HepG2 (cell line): ENCODE results near the gene PDGFRB. TPM values are rescaled to one million over a fixed set of nuclear protein-coding genes. Genes with fewer than 3 reads are reported as not detected.
"Not testable (repeated sequence)": the region's sequence is repeated elsewhere in the genome, so short reads cannot be mapped to it uniquely, and the experiment has no call there.

Source experiments
- ATAC-seq: fragments of 200-7000 bp; cut with Tn5 transposase; 3 replicates; pipeline ENCODE4 v1.9.1; 2020; ENCODE audit warnings: mild to moderate bottlenecking, moderate library complexity
- BruUV-seq: library from RNA; stranded (reverse); fragments of 400-500 nt; replicated peaks from 2 replicates; lab custom pipeline; 2021; lab: Mats Ljungman, UMichigan
- CTCF ChIA-PET: fragments of 300-600 bp; formaldehyde crosslinking; extraction: SDS; loops from one replicate; lab custom pipeline; 2021; ENCODE audit warnings: low total read pairs, inconsistent platforms, low intra/inter-chr PET ratio; lab: Yijun Ruan, JAX
- POLR2A ChIA-PET: fragments of 350-600 bp; sonication (Branson Sonifier 250); formaldehyde crosslinking; loops from one replicate; lab custom pipeline; 2020; ENCODE audit warnings: antibody characterized with exemption, inconsistent platforms; lab: Yijun Ruan, JAX
- DNase-seq: peaks from one replicate; pipeline ENCODE4 v3.0.0-alpha.2; 2015; ENCODE audit warnings: low spot score
- FAIRE-seq: peaks from 3 replicates; lab custom pipeline; 2011; peaks lifted over from hg19 to GRCh38; lab: Jason Lieb, UNC
- H2AFZ ChIP-seq: one replicate; pipeline ENCODE4 v1.6.1; 2011; ENCODE audit warnings: low read length, inconsistent platforms
- H3K27ac ChIP-seq: fragments of 300-600 bp; 3 replicates; pipeline ENCODE4 v1.8.0; 2011; ENCODE audit warnings: mixed run types, mild to moderate bottlenecking, mixed read lengths, low read length, inconsistent platforms; ENCODE audit not compliant: insufficient read depth; ENCODE audit errors: extremely low read length
- H3K27me3 ChIP-seq, 2 experiments: fragments of 200-600 bp in 1 of 2; 2 replicates in 1 of 2; 3 replicates in 1 of 2; pipeline versions ENCODE4 v1.6.0 to v1.8.0; 2011; ENCODE audit warnings: low read length in 2 of 2, mild to moderate bottlenecking in 2 of 2, moderate library complexity in 2 of 2, inconsistent platforms in 1 of 2; ENCODE audit not compliant: insufficient read depth in 2 of 2, control insufficient read depth in 1 of 2
- H3K36me3 ChIP-seq, 2 experiments: fragments of 200-600 bp in 1 of 2; replicated peaks in 1 of 2; 2 replicates in 1 of 2; 3 replicates in 1 of 2; pipeline versions ENCODE4 v1.5.1 to v1.8.0; 2011; ENCODE audit warnings: low read length in 2 of 2, inconsistent platforms in 1 of 2; ENCODE audit not compliant: insufficient read depth in 2 of 2, control insufficient read depth in 1 of 2
- H3K4me1 ChIP-seq: 2 replicates; pipeline ENCODE4 v1.5.1; 2012; ENCODE audit warnings: low read length, inconsistent platforms; ENCODE audit not compliant: insufficient read depth
- H3K4me2 ChIP-seq: 2 replicates; pipeline ENCODE4 v1.6.0; 2011; ENCODE audit warnings: low read depth, low read length, inconsistent platforms
- H3K4me3 ChIP-seq, 3 experiments: fragments of 200-600 bp in 1 of 3; sonication (generic), shearing (Covaris generic) in 1 of 3; replicated peaks in 1 of 3; 2 replicates each; pipeline ENCODE4 v1.5.1; 2011 to 2016; ENCODE audit warnings: low read length in 3 of 3, inconsistent platforms in 2 of 3, low read depth in 2 of 3, mild to moderate bottlenecking in 2 of 3, control low read depth in 1 of 3, mixed read lengths in 1 of 3; ENCODE audit not compliant: insufficient read depth in 1 of 3
- H3K79me2 ChIP-seq: one replicate; pipeline ENCODE4 v1.6.1; 2011; ENCODE audit warnings: low read length, inconsistent platforms; ENCODE audit not compliant: insufficient read depth
- H3K9ac ChIP-seq: 2 replicates; pipeline ENCODE4 v1.6.0; 2011; ENCODE audit warnings: mild to moderate bottlenecking, low read depth, low read length, inconsistent platforms; ENCODE audit not compliant: insufficient read depth
- H3K9me3 ChIP-seq: 2 replicates; pipeline ENCODE4 v1.5.1; 2012; ENCODE audit warnings: mild to moderate bottlenecking, low read length
- H4K20me1 ChIP-seq: 2 replicates; pipeline ENCODE4 v1.6.0; 2011; ENCODE audit warnings: inconsistent platforms, mild to moderate bottlenecking, low read length, moderate library complexity; ENCODE audit not compliant: insufficient read depth
- HIVEP1 ChIP-seq: sonication (generic); formaldehyde crosslinking; IDR thresholded peaks from 2 replicates; pipeline ENCODE4 v1.4.0; 2020; ENCODE audit warnings: mild to moderate bottlenecking, missing genetic modification reagents
- NCOA2 ChIP-seq: sonication (generic); formaldehyde crosslinking; IDR thresholded peaks from 2 replicates; pipeline ENCODE4 v1.8.0; 2022; ENCODE audit warnings: inconsistent platforms
- RARG ChIP-seq: sonication (generic); formaldehyde crosslinking; IDR thresholded peaks from 2 replicates; pipeline ENCODE4 v1.4.0; 2020; ENCODE audit warnings: low read depth, mild to moderate bottlenecking, missing genetic modification reagents
- RBAK ChIP-seq: sonication (generic); formaldehyde crosslinking; IDR thresholded peaks from 2 replicates; pipeline ENCODE4 v1.5.1; 2020; ENCODE audit warnings: mild to moderate bottlenecking, missing genetic modification reagents
- RFX5 ChIP-seq: IDR thresholded peaks from 2 replicates; pipeline ENCODE4 v1.6.1; 2011; ENCODE audit warnings: low read depth, low read length, improper control_type of control experiment
- TBX2 ChIP-seq: sonication (generic); formaldehyde crosslinking; IDR thresholded peaks from 2 replicates; pipeline ENCODE4 v1.5.0; 2020; ENCODE audit warnings: missing genetic modification reagents, mild to moderate bottlenecking, borderline replicate concordance
- ZBTB21 ChIP-seq: sonication (generic); formaldehyde crosslinking; IDR thresholded peaks from 2 replicates; pipeline ENCODE4 v1.4.0; 2020; ENCODE audit warnings: missing genetic modification reagents
- ZNF207 ChIP-seq: fragments of 450-650 bp; IDR thresholded peaks from 2 replicates; pipeline ENCODE4 v1.6.1; 2016; ENCODE audit warnings: antibody characterized with exemption, borderline replicate concordance
- ZNF225 ChIP-seq: sonication (generic); formaldehyde crosslinking; IDR thresholded peaks from 2 replicates; pipeline ENCODE4 v1.4.0; 2020; ENCODE audit warnings: mild to moderate bottlenecking, missing genetic modification reagents
- ZNF615 ChIP-seq: sonication (generic); formaldehyde crosslinking; IDR thresholded peaks from 2 replicates; pipeline ENCODE4 v1.5.0; 2020; ENCODE audit warnings: mild to moderate bottlenecking, missing genetic modification reagents, borderline replicate concordance
- WGBS: methylation state at CpG from one replicate; pipeline ENCODE4 v1.1.6; 2017; ENCODE audit warnings: low lambda C conversion rate; 5-methylcytosine and 5-hydroxymethylcytosine counted together
- in situ Hi-C: cut with HindIII; loops from 2 replicates; pipeline ENCODE4 v1.10.0; 2017; ENCODE audit warnings: low pct_unique_long_range_greater_than_20kb; ENCODE audit not compliant: extremely low pct_ligation_motif_present
- intact Hi-C: fragments of 100-400 bp; cut with micrococcal nuclease; formaldehyde crosslinking; loops from one replicate; pipeline ENCODE4 v1.10.0; 2022; ENCODE audit not compliant: unreplicated experiment
- polyA plus RNA-seq, 8 experiments: library from polyadenylated mRNA; depleted of rRNA in 3 of 8; stranded (reverse) in 7 of 8; unstranded in 1 of 8; fragments of >200 nt; fragmentation: Illumina TruSeq in 4 of 8; extraction: Trizol in 4 of 8; gene quantifications; 2 replicates each; pipeline versions ENCODE4 v1.2.1 to v1.2.3, GENCODE V29; 2011 to 2016; ENCODE audit warnings: low read depth in 4 of 8, missing spikeins in 1 of 8, mixed read lengths in 1 of 8; ENCODE audit not compliant: insufficient read depth in 1 of 8
- total RNA-seq, 5 experiments: library from RNA; depleted of rRNA; stranded (reverse); fragments of >200 nt; fragmentation: Illumina TruSeq; extraction: Trizol; gene quantifications; 2 replicates each; pipeline ENCODE4 v1.2.3, GENCODE V29; 2016; ENCODE audit warnings: low read depth in 1 of 5

The PDGFRB gene
- total and polyA plus RNA-seq, 2 of the 13 experiments (the other 11 are each of a cell fraction or from before 2014, with no cell fraction given): 4.0 to 21.0 TPM

- intact Hi-C loops, H3K79me2 ChIP-seq, H3K36me3 ChIP-seq, ATAC-seq, CTCF ChIA-PET, BruUV-seq, H4K20me1 ChIP-seq, H3K4me1 ChIP-seq, POLR2A ChIA-PET, H3K9me3 ChIP-seq, DNase-seq, H2AFZ ChIP-seq, H3K9ac ChIP-seq, H3K4me2 ChIP-seq, in situ Hi-C loops, H3K4me3 ChIP-seq, H3K27ac ChIP-seq, FAIRE-seq: not testable (repeated sequence)
- peaks cover 2 to 36% of the 10 kb centered on the region in 2 experiments; a peak in 4 of 5 replicates for H3K27me3 ChIP-seq
- WGBS: 36% methylated on average over 5 of the region's 6 CpGs
Measured at GRCh38 chr5:150084754-150085153, 70.9 kb downstream of the PDGFRB start.

DNA sequence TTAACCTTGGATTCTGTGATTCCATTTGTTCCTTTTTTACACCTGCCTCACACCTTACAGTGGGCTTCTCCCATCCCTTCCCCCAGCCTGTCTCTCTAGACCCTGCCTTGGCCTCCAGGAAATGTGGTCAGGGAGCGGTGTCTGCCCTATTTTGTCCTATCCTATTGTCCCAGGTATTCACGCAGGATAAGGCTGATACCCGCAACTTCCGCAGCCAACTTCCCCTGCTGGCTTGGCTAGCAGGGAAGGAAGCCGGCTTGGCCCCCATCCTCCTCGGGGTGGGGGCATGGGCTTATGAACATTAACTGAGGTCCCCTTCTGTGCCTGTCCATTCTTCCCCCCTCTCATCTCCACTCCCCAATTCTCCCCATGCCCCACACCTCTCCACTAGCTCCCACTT is 72.8 kb downstream of the PDGFRB start:
- POLR2A ChIA-PET: no interaction called here
- no peak for FAIRE-seq
- no TSS peak for BruUV-seq
- H4K20me1 ChIP-seq: no peaks in the 10 kb centered on the region
- in situ Hi-C loops (no loop called here), intact Hi-C loops (no loop called here)
- DNase-seq: no peak
- peaks cover 12% of the 10 kb centered on the region for H3K4me1 ChIP-seq
- no peak overlapping the region for H3K9ac ChIP-seq
- no peak overlapping the region for H3K4me2 ChIP-seq
- no peaks in the 10 kb centered on the region for H3K9me3 ChIP-seq
- ATAC-seq: no peak
- 59% methylated on average over 6 of the region's 6 CpGs for WGBS
- H3K27me3 ChIP-seq: peaks cover 2 to 44% of the 10 kb centered on the region in 2 experiments
- H3K4me3 ChIP-seq: no peak overlapping the region
- no peak overlapping the region for H2AFZ ChIP-seq
- CTCF ChIA-PET: no interaction called here
- no peak overlapping the region for H3K27ac ChIP-seq
- H3K36me3 ChIP-seq: no peaks in the 10 kb centered on the region
- TF ChIP-seq RBAK (CRISPR knock-in tag) (no peak), RARG (CRISPR knock-in tag) (no peak), TBX2 (CRISPR knock-in tag) (no peak), ZNF207 (no peak), ZNF225 (CRISPR knock-in tag) (no peak), NCOA2 (CRISPR knock-in tag) (no peak), ZBTB21 (CRISPR knock-in tag) (no peak), ZNF615 (CRISPR knock-in tag) (no peak), HIVEP1 (CRISPR knock-in tag) (no peak), RFX5 (no peak)
- H3K79me2 ChIP-seq: no peaks in the 10 kb centered on the region
